22Rv1 (cell line): Measurements from ENCODE around the gene STN1.

Experiments used
- H3K27ac ChIP-seq: fragments of 450-650 bp; 2 replicates; pipeline ENCODE4 v1.5.1; 2017
- ZFX ChIP-seq: fragments of 450-650 bp; IDR thresholded peaks from 2 replicates; pipeline ENCODE4 v1.6.1; 2017; ENCODE audit warnings: antibody characterized with exemption, borderline replicate concordance
- TF ChIP-seq, protein P1 (sequence below): fragments of 450-650 bp; IDR thresholded peaks from 2 replicates; pipeline ENCODE4 v1.5.1; 2017; ENCODE audit warnings: mild to moderate bottlenecking

The STN1 gene

DNA sequence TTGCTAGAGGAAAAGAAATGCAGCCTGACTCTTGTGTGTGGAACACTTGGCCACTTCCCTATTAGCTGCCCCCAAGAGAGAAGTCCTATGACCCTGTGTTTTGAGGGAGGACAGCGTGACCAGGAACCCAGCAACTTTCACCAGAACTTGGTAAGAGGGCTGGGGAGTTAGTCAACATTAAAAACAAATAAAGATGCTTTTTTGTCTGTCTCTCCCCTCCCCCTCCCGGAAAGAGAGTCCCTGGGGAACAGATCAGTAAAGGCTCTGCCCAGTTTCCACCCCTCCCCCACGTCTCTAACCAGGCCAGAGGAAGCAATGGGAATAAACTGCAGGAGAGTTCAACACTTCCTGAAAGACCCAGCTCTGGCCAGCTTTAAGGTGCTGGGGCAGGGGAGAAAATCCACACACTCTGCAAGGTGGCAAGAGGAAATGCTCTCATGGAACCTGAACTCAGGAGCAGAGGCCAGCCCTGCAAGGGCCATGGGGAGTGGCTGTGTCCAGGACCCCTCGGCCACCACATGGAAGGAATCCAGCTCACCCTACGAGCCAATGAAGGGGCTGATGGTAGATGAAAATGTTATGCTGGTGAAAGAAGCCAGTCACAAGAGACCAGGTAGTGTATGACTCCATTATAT is 84.1 kb downstream of the STN1 start:
- no peak overlapping the region for H3K27ac ChIP-seq

DNA sequence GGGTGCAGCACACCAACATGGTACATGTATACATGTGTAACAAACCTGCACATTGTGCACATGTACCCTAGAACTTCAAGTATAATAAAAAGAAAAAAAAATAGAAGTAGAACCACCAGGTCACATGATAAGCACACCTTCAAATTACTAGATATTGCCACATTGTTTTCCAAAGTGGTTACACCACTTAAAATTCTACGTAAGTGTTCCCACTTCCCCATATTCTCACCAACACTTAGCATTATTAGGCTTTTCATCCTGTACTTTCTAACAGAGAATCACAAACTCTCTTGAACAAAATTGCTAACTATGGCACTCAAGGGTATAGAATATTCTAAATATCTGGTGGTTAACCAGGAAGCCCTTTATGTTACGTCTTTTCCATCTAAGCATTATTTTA is 85.2 kb downstream of the STN1 start:
- H3K27ac ChIP-seq: no peak overlapping the region
- TF ChIP-seq, protein P1, sequence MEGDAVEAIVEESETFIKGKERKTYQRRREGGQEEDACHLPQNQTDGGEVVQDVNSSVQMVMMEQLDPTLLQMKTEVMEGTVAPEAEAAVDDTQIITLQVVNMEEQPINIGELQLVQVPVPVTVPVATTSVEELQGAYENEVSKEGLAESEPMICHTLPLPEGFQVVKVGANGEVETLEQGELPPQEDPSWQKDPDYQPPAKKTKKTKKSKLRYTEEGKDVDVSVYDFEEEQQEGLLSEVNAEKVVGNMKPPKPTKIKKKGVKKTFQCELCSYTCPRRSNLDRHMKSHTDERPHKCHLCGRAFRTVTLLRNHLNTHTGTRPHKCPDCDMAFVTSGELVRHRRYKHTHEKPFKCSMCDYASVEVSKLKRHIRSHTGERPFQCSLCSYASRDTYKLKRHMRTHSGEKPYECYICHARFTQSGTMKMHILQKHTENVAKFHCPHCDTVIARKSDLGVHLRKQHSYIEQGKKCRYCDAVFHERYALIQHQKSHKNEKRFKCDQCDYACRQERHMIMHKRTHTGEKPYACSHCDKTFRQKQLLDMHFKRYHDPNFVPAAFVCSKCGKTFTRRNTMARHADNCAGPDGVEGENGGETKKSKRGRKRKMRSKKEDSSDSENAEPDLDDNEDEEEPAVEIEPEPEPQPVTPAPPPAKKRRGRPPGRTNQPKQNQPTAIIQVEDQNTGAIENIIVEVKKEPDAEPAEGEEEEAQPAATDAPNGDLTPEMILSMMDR: no peak
- TF ChIP-seq ZFX: no peak

More for the DNA sequence above, 84.1 kb downstream of the STN1 start:
- TF ChIP-seq, protein P1: no peak
- no peak for TF ChIP-seq ZFX
